ENCODE measurements around the gene NLK.
"Not testable (repeated sequence)": the region's sequence is repeated elsewhere in the genome, so short reads cannot be mapped to it uniquely, and the experiment has no call there.

NLK gene

DNA sequence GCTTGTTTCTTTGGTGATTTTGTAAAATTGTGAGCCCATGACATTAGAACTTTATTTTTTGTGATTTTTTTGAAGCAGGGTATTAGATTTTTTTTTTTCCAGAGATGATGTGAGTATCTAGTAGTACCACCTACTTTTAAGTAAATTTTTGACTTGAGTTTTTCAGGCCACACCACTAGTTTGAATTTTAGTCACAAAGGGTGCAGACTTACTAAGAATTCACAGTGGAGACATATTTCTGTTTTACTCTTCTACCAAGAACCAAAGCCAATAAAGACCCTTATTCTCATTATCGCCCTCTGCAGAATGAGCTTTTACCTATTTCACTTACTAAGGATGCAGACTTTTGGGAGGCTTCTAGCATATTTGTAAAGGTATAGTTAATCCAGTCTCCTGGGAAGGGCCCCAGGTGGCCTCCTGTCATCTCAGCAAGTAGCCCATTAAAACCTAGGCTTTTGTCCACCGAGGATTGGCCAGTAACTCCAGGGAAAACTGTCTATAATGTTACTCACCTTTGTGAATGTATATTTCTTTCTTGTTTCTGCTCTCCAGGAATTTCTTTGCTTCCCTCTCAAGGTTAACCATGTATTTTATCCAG lies 30.6 kb downstream of the NLK start:
- DNase-seq (ENCODE audit: low spot score) = no peak

DNA sequence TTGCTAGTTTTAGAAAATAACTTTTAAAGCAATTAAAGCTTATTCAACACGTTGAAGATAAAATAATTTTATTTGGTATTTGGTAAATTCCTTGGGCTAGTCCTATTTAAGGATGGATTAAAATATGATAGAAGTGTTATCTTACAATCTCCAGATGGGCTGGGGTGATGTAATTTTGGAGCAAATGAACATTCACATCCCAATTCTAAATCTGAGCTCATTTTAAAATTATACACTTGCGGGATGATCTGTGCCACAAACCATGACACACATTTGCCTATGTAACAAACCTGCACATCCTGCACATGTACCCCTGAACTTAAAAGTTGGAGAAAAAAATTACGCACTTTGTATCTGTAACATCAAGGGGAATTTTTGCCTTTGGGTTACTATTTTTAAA lies 31.5 kb downstream of the NLK start:
- DNase-seq (ENCODE audit: low spot score) = no peak

DNA sequence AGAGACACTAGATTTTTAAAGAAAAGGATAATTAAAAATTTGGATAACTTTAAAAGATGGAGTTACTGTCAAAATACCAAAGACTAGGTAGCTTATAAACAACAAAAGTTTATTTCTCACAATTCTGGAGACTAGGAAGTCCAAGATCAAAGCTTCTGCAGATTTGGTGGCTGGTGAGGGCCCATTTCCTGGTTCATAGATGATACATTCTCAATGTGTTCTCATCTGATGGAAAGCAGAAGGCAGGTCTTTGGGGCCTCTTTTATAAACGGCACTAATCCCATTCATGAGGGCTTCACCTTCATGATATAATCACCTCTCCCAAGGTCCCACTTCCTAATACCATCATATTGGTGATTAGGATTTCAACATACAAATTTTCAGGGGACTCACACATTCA lies 33.7 kb downstream of the NLK start:
- DNase-seq (ENCODE audit: low spot score) = no peak

DNA sequence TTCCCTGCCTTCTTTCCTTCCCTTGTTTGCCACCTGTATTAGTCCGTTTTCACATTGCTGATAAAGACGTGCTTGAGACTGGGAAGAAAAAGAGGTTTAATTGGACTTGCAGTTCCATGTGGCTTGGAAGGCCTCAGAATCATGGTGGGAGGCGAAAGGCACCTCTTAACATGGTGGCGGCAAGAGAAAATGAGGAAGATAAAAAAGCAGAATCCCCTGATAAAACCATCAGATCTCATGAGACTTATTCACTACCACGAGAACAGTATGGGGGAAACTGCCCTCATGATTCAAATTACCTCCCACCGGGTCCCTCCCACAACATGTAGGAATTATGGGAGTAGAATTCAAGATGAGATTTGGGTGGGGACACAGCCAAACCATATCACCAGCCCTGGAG lies 34.7 kb downstream of the NLK start:
- DNase-seq (ENCODE audit: low spot score) = not testable (repeated sequence)

GRCh38 chr17:28078341-28079229 lies 36.1 kb downstream of the NLK start:
- no peak for DNase-seq (ENCODE audit: low spot score)

- DNase-seq (ENCODE audit: low spot score) = no peak
Observed at GRCh38 chr17:28081467-28081866, 39.0 kb downstream of the NLK start.

DNA sequence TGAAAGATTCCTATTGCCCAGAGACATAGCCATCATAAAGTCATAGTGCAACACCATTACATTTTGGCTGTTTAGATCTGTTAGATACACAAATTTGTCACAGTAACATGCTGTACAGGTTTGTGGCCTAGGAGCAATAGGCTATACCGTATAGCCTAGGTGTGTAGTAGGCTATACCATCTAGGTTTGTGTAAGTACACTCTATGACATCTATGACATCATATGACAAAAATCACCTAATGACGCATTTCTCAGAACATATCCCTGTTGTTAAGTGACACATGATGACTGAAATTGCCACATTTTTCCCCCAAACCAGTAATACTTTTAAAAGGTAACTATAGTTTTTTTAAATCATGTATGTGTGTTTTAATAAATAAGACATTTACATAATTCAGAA lies 43.3 kb downstream of the NLK start:
- no peak for DNase-seq (ENCODE audit: low spot score)

DNA sequence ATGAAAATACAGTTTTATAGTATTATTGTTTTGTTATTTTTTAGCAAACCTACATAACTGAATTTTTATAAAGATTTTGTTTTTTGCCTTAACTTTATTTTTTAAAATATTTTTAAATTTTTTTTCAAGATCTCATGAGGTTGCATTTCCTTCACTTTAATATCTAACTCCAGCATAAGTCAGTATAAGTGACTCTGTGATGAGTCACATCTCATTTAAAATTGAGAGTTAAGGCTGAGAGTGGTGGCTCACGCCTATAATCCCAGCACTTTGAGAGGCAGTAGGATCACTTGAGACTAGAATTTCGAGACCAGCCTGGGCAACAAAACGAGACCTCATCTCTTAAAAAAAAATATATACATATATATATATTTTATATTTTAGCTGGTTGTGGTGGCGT lies 44.0 kb downstream of the NLK start:
- no peak for DNase-seq (ENCODE audit: low spot score)

- DNase-seq (ENCODE audit: low spot score) = no peak
Observed at GRCh38 chr17:28087743-28088142, 45.3 kb downstream of the NLK start.

DNA sequence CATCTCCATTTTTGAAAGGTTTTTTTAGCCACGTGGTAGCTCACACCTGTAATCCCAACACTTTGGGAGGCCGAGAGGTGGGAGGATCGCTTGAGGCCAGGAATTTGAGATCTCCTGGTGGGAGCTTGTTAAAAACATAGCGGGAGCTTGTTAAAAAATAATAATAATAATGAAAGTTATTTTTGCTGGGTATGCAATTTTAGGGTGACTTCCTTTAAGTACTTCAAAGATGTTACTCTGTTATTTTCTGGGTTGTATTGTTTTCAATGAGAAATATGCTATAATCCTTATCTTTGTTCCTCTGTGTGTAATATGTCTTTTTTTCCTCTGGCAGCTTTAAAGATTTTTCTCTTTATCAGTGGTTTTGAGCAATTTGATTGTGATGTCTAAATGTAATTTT lies 48.1 kb downstream of the NLK start:
- no peak for DNase-seq (ENCODE audit: low spot score)

- no peak for DNase-seq (ENCODE audit: low spot score)
Observed at GRCh38 chr17:28092088-28092487, 49.6 kb downstream of the NLK start.

DNA sequence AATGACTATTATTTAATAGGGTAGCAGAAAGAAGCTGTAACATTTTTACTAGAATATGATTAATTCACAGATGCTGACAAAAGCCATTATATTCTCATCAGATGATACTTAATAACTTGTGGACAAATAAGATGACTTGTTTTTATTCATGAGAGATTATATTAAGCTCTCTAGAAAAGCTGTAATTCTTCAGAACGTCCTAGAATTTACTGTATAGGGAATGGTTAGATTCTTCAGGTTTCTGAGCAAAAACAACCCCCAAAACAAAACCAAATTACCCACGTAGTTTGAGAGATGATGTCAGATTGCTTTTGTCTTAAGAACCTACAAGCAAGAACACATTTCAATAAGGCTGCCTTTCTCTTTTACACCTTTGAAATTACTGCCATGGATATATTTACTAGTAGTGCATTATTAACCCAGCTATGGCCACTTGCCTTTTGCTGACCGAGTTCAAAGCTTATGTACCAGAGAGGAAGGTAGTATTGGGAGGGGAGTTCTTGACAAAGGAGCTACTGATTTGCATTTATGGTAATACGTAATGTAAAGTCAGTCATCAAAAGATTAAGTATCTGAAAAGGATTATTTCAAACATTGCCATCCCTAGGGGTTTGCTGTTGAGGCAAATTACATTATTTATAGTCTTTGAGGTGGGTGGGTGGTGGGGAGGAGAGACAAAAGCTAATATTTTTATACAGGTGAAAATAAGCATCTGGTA lies 51.7 kb downstream of the NLK start:
- no peak for DNase-seq (ENCODE audit: low spot score)

- DNase-seq (ENCODE audit: low spot score) = no peak
Observed at GRCh38 chr17:28096756-28097155, 54.3 kb downstream of the NLK start.

- DNase-seq (ENCODE audit: low spot score) = no peak
Observed at GRCh38 chr17:28097254-28097653, 54.8 kb downstream of the NLK start.

DNA sequence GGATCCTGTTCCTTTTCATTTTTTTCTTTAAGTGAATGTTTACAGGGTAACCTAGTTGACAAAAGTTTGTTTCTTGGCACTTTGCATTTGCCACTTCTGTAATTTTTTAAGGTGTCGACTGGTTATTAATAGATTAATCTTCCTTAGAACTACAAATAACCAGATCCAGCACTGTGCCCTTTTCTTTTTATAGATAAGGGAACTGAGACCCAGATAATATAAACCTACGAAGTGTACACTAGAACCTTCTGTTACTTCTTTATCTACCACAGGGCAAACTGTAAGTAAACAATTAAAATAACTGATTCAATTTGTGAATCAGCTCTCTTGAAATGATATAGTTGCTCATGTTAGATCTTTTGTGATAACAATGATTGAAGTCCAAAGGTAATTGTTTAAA lies 55.4 kb downstream of the NLK start:
- no peak for DNase-seq (ENCODE audit: low spot score)

- not testable (repeated sequence) for DNase-seq (ENCODE audit: low spot score)
Observed at GRCh38 chr17:28098591-28098990, 56.1 kb downstream of the NLK start.

DNA sequence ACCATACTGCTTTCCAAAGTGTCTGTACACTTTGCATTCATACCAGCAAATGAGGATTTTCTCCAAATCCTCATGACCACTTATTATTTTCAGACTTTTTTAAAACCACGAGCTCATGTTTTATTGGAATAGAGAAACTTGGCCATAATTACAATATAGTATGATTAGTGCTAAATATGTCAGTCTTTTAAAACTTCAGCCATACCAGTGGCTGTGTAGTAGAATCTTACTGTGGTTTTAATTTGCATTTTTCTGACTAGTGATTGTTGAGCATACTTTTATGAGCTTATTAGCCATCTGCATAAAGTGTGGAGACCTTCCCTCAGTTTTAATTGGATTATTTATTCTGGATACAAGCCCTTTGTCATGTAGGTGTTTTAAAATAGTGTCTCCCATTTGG lies 57.8 kb downstream of the NLK start:
- DNase-seq (ENCODE audit: low spot score) = no peak

DNA sequence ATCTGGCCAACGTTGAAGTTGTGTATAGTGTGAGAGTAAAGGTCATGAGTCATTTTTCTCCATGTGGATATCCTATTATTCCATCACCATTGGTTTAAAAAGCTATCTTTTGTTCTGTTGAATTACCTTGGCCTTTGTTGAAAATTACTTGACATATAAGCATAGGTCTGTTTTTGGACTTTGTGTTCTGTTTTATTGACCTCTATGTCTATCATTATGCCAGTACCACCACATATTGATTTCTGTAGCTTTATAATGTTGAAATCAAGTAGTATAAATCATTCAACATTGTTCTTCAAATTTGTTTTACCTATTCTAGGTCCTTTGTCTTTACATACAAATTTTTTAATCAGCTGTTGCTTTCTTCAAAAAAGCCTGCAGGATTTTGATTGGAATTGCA lies 58.5 kb downstream of the NLK start:
- DNase-seq (ENCODE audit: low spot score) = no peak

- DNase-seq (ENCODE audit: low spot score) = no peak
Observed at GRCh38 chr17:28101919-28102318, 59.4 kb downstream of the NLK start.

GRCh38 chr17:28105501-28105900 lies 63.0 kb downstream of the NLK start:
- no peak for DNase-seq (ENCODE audit: low spot score)

DNA sequence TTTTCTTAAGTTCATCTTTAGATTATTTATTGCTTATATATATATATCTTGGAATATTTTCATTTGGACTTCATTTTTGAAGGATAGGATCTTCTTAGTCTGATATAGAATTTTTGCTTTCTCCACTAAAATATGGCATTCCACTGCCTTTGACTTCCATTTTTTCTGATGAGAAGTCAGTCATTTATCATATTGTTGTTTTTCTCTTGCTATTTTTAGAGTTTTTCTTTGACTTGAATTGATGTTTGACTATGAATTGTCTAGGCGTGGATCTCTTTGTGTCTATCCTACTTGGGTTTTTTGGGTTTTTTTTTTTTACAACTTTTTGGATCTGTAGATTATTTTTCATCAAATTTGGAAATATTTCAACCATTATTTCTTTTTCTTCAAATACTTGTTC lies 67.7 kb downstream of the NLK start:
- no peak for DNase-seq (ENCODE audit: low spot score)

DNA sequence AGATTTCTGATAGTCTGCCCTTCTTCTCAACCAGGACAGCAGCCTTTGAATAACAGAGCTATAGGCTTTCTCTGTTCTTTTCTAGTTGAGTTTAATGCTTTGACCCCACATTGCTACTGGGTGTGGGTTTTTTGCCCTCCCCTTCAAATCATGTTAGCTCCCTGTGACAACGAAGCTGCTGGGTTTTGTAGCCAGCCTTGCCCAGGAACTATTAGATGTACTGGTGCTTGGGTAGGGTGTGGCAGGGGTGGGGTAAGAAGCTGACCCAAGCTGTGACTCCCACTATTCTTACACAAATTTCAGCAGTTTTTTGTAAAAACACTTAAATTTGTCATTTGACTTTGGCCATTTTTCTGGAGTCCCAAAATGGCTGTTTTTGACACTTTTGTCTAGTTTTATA lies 69.7 kb downstream of the NLK start:
- peak; percentile 14 for DNase-seq (ENCODE audit: low spot score)

GRCh38 chr17:28112606-28113005 lies 70.1 kb downstream of the NLK start:
- peak; percentile 11 for DNase-seq (ENCODE audit: low spot score)

All from AG20443 (cell line).